Uterus (tissue), 4 donors: ENCODE data around the gene NCOA5. TPM values are rescaled to one million over a fixed set of nuclear protein-coding genes. Genes with fewer than 3 reads are reported as not detected.

Experiments
- DNase-seq, 2 donors: peaks; one replicate each; pipeline ENCODE4 v3.0.0-alpha.2; 2019 to 2020
- H3K27ac ChIP-seq, 2 donors: fragments of 200-600 bp; sonication (generic); 1 replicate in 1 of 2; 2 replicates in 1 of 2; pipeline ENCODE4 v1.5.1; 2016 to 2018
- H3K27me3 ChIP-seq, 2 donors: fragments of 200-600 bp; sonication (generic); one replicate each; pipeline ENCODE4 v1.5.1; 2018 to 2019; ENCODE audit warnings: control low read depth in 1 of 2
- H3K36me3 ChIP-seq, 2 donors: fragments of 200-600 bp; sonication (generic); one replicate each; pipeline ENCODE4 v1.5.1; 2019; ENCODE audit warnings: control low read depth in 1 of 2
- H3K4me1 ChIP-seq, 2 donors: fragments of 200-600 bp; sonication (generic); one replicate each; pipeline ENCODE4 v1.5.1; 2018 to 2019; ENCODE audit warnings: control low read depth in 1 of 2
- H3K4me3 ChIP-seq, 2 donors: fragments of 200-600 bp; sonication (generic); 1 replicate in 1 of 2; 2 replicates in 1 of 2; pipeline ENCODE4 v1.5.1; 2018 to 2019; ENCODE audit warnings: mild to moderate bottlenecking in 1 of 2
- H3K9me3 ChIP-seq, 2 donors: fragments of 200-600 bp; sonication (generic); one replicate each; pipeline ENCODE4 v1.5.1; 2019; ENCODE audit warnings: control low read depth in 1 of 2
- CTCF ChIP-seq, 4 experiments: fragments of 200-600 bp in 2 of 4; fragments of 450-650 bp in 2 of 4; sonication (generic) in 2 of 4; IDR thresholded peaks; one replicate each; pipeline ENCODE4 v1.5.1; 2016 to 2019; ENCODE audit warnings: antibody characterized with exemption in 4 of 4, mild to moderate bottlenecking in 2 of 4, moderate library complexity in 1 of 4
- POLR2A ChIP-seq, 2 donors: fragments of 450-650 bp; IDR thresholded peaks; one replicate each; pipeline ENCODE4 v1.6.1; 2016; ENCODE audit warnings: antibody characterized with exemption in 2 of 2, mild to moderate bottlenecking in 1 of 2, moderate library complexity in 1 of 2
- intact Hi-C: fragments of 100-400 bp; cut with DNase I; formaldehyde crosslinking; loops from one replicate; pipeline ENCODE4 v1.15.1; 2023; ENCODE audit warnings: low total_unique reads
- total RNA-seq, 4 donors: library from RNA; depleted of rRNA in 3 of 4; stranded (reverse); fragments of >200 nt in 3 of 4; gene quantifications; one replicate each; pipeline versions ENCODE4 v1.1.0 to v1.2.4, GENCODE V29; 2014 to 2023
- donor health status: DM: yes; HTN: yes; CAD: no.

NCOA5 gene
- total RNA-seq, 4 donors from 2014 or later, result 8.2 to 37.8 (median 29.5) TPM

- no peaks in the 10 kb centered on the region for H3K27me3 ChIP-seq
- no peak overlapping the region for H3K27ac ChIP-seq
- no peak for TF ChIP-seq CTCF (IDR thresholded peaks at IDR 0.05)
- no peak for TF ChIP-seq POLR2A (IDR thresholded peaks at IDR 0.05)
- no peaks in the 10 kb centered on the region for H3K9me3 ChIP-seq
- H3K4me3 ChIP-seq, result no peak overlapping the region
- DNase-seq, result no peak
- no peaks in the 10 kb centered on the region for H3K36me3 ChIP-seq
- intact Hi-C loops, result no loop called here
- peaks cover 0 to 1% of the 10 kb centered on the region in 2 donors for H3K4me1 ChIP-seq
These were observed 52.7 kb downstream of the NCOA5 start for GRCh38 chr20:46037036-46037435.

- no peaks in the 10 kb centered on the region for H3K9me3 ChIP-seq
These were observed 53.4 kb downstream of the NCOA5 start for GRCh38 chr20:46036370-46036769.

GRCh38 chr20:46035713-46036112 lies 54.0 kb downstream of the NCOA5 start:
- DNase-seq, result no peak
- Histone ChIP-seq H3K27ac (no peak overlapping the region), H3K4me1 (peaks cover 0 to 6% of the 10 kb centered on the region in 2 donors), H3K9me3 (no peaks in the 10 kb centered on the region), H3K4me3 (no peak overlapping the region), H3K27me3 (peaks cover 0 to 7% of the 10 kb centered on the region in 2 donors), H3K36me3 (no peaks in the 10 kb centered on the region)
- intact Hi-C loops, result no loop called here
- TF ChIP-seq POLR2A (IDR thresholded peaks at IDR 0.05), result no peak
- no peak for TF ChIP-seq CTCF (IDR thresholded peaks at IDR 0.05)

More at GRCh38 chr20:46036370-46036769, 53.4 kb downstream of the NCOA5 start:
- TF ChIP-seq CTCF (IDR thresholded peaks at IDR 0.05), result no peak
- TF ChIP-seq POLR2A (IDR thresholded peaks at IDR 0.05), result no peak
- Histone ChIP-seq H3K36me3 (no peaks in the 10 kb centered on the region), H3K27me3 (peaks cover 0 to 5% of the 10 kb centered on the region in 2 donors), H3K4me1 (peaks cover 0 to 6% of the 10 kb centered on the region in 2 donors), H3K4me3 (no peak overlapping the region), H3K27ac (no peak overlapping the region)
- DNase-seq, result no peak
- intact Hi-C loops, result no loop called here

GRCh38 chr20:46035253-46035652 lies 54.5 kb downstream of the NCOA5 start:
- Histone ChIP-seq H3K36me3 (no peaks in the 10 kb centered on the region), H3K4me3 (no peak overlapping the region), H3K9me3 (no peaks in the 10 kb centered on the region), H3K4me1 (peaks cover 0 to 6% of the 10 kb centered on the region in 2 donors), H3K27me3 (peaks cover 4 to 7% of the 10 kb centered on the region in 2 donors), H3K27ac (no peak overlapping the region)
- TF ChIP-seq POLR2A (IDR thresholded peaks at IDR 0.05) (no peak), CTCF (IDR thresholded peaks at IDR 0.05) (no peak)
- intact Hi-C loops, result no loop called here
- DNase-seq, result no peak

- H3K36me3 ChIP-seq, result no peaks in the 10 kb centered on the region
- intact Hi-C loops, result no loop called here
- no peak for DNase-seq
- H3K9me3 ChIP-seq, result no peaks in the 10 kb centered on the region
- peaks cover 0 to 6% of the 10 kb centered on the region in 2 donors for H3K4me1 ChIP-seq
- H3K4me3 ChIP-seq, result no peak overlapping the region
- H3K27ac ChIP-seq, result no peak overlapping the region
- peaks cover 11 to 16% of the 10 kb centered on the region in 2 donors for H3K27me3 ChIP-seq
- TF ChIP-seq CTCF (IDR thresholded peaks at IDR 0.05) (no peak), POLR2A (IDR thresholded peaks at IDR 0.05) (no peak)
These were observed 55.7 kb downstream of the NCOA5 start for GRCh38 chr20:46034039-46034438.
